Trophoblast cell (in vitro differentiated cells and primary cell): ENCODE results near the gene LRWD1.
"Not testable (repeated sequence)": the region's sequence is repeated elsewhere in the genome, so short reads cannot be mapped to it uniquely, and the experiment has no call there.

ENCODE experiments used
- DNase-seq, 2 donors: peaks; one replicate each; pipeline ENCODE4 v3.0.0-alpha.2; 2016
- H2AFZ ChIP-seq: 2 replicates; pipeline ENCODE4 v1.6.1; 2013; ENCODE audit warnings: low read length, moderate library complexity, mild to moderate bottlenecking; ENCODE audit not compliant: insufficient read depth, poor library complexity
- H2AK5ac ChIP-seq: 2 replicates; pipeline ENCODE4 v1.6.1; 2013; ENCODE audit warnings: mild to moderate bottlenecking, low read length
- H2BK120ac ChIP-seq: 2 replicates; pipeline ENCODE4 v1.6.1; 2013; ENCODE audit warnings: low read length, mild to moderate bottlenecking, moderate library complexity; ENCODE audit not compliant: insufficient read depth, poor library complexity
- H2BK12ac ChIP-seq: 2 replicates; pipeline ENCODE4 v1.6.1; 2013; ENCODE audit warnings: mild to moderate bottlenecking, low read length, moderate library complexity
- H2BK5ac ChIP-seq: 2 replicates; pipeline ENCODE4 v1.6.1; 2013; ENCODE audit warnings: low read length, low read depth, moderate library complexity, mild to moderate bottlenecking; ENCODE audit not compliant: poor library complexity
- H3K14ac ChIP-seq: 2 replicates; pipeline ENCODE4 v1.6.1; 2013; ENCODE audit warnings: mild to moderate bottlenecking, low read length
- H3K18ac ChIP-seq: 2 replicates; pipeline ENCODE4 v1.6.1; 2013; ENCODE audit warnings: mild to moderate bottlenecking, low read length
- H3K23ac ChIP-seq: 2 replicates; pipeline ENCODE4 v1.6.1; 2013; ENCODE audit warnings: low read length
- H3K27ac ChIP-seq: 2 replicates; pipeline ENCODE4 v1.5.1; 2013; ENCODE audit warnings: low read depth, mild to moderate bottlenecking, inconsistent platforms, low read length, moderate library complexity
- H3K27me3 ChIP-seq: 2 replicates; pipeline ENCODE4 v1.6.1; 2013; ENCODE audit warnings: inconsistent platforms, mild to moderate bottlenecking, low read length, moderate library complexity; ENCODE audit not compliant: insufficient read depth
- H3K36me3 ChIP-seq, 2 experiments: 1 replicate in 1 of 2; 2 replicates in 1 of 2; pipeline ENCODE4 v1.6.1; 2013; ENCODE audit warnings: low read length in 2 of 2, mild to moderate bottlenecking in 2 of 2, moderate library complexity in 1 of 2; ENCODE audit not compliant: insufficient read depth in 2 of 2, control insufficient read depth in 1 of 2
- H3K4ac ChIP-seq: 2 replicates; pipeline ENCODE4 v1.6.1; 2013; ENCODE audit warnings: low read depth, mild to moderate bottlenecking, low read length, moderate library complexity
- H3K4me1 ChIP-seq, 2 experiments: 1 replicate in 1 of 2; 2 replicates in 1 of 2; pipeline ENCODE4 v1.6.1; 2013; ENCODE audit warnings: low read length in 2 of 2, mild to moderate bottlenecking in 2 of 2, moderate library complexity in 1 of 2; ENCODE audit not compliant: insufficient read depth in 2 of 2, control insufficient read depth in 1 of 2
- H3K4me2 ChIP-seq: 2 replicates; pipeline ENCODE4 v1.6.1; 2013; ENCODE audit warnings: inconsistent platforms, mild to moderate bottlenecking, low read length, moderate library complexity
- H3K4me3 ChIP-seq: 2 replicates; pipeline ENCODE4 v1.5.1; 2013; ENCODE audit warnings: mild to moderate bottlenecking, low read depth, low read length, inconsistent platforms
- H3K79me1 ChIP-seq: one replicate; pipeline ENCODE4 v1.6.1; 2013; ENCODE audit warnings: low read length
- H3K79me2 ChIP-seq: 2 replicates; pipeline ENCODE4 v1.6.1; 2013; ENCODE audit warnings: low read length, mild to moderate bottlenecking; ENCODE audit not compliant: control insufficient read depth, insufficient read depth, poor library complexity
- H3K9ac ChIP-seq: 2 replicates; pipeline ENCODE4 v1.6.1; 2013; ENCODE audit warnings: mild to moderate bottlenecking, low read length
- H3K9me3 ChIP-seq: 2 replicates; pipeline ENCODE4 v1.6.1; 2013; ENCODE audit warnings: low read depth, mild to moderate bottlenecking, control low read depth, inconsistent platforms, low read length; ENCODE audit not compliant: insufficient read depth
- H4K12ac ChIP-seq: 2 replicates; pipeline ENCODE4 v1.6.1; 2013; ENCODE audit warnings: low read depth, mild to moderate bottlenecking, low read length, moderate library complexity
- H4K8ac ChIP-seq: 2 replicates; pipeline ENCODE4 v1.6.1; 2013; ENCODE audit warnings: low read depth, mild to moderate bottlenecking, low read length, moderate library complexity
- H4K91ac ChIP-seq: one replicate; pipeline ENCODE4 v1.6.1; 2013; ENCODE audit warnings: low read depth, mild to moderate bottlenecking, low read length, moderate library complexity
- WGBS: extraction: QIAGEN DNeasy Blood & Tissue Kit; methylation state at CpG from one replicate; pipeline ENCODE4 v1.1.7; 2013; ENCODE audit warnings: missing lambda C conversion rate; ENCODE audit not compliant: insufficient read length, insufficient coverage; ENCODE audit errors: extremely low coverage; 5-methylcytosine and 5-hydroxymethylcytosine counted together

Gene LRWD1

DNA sequence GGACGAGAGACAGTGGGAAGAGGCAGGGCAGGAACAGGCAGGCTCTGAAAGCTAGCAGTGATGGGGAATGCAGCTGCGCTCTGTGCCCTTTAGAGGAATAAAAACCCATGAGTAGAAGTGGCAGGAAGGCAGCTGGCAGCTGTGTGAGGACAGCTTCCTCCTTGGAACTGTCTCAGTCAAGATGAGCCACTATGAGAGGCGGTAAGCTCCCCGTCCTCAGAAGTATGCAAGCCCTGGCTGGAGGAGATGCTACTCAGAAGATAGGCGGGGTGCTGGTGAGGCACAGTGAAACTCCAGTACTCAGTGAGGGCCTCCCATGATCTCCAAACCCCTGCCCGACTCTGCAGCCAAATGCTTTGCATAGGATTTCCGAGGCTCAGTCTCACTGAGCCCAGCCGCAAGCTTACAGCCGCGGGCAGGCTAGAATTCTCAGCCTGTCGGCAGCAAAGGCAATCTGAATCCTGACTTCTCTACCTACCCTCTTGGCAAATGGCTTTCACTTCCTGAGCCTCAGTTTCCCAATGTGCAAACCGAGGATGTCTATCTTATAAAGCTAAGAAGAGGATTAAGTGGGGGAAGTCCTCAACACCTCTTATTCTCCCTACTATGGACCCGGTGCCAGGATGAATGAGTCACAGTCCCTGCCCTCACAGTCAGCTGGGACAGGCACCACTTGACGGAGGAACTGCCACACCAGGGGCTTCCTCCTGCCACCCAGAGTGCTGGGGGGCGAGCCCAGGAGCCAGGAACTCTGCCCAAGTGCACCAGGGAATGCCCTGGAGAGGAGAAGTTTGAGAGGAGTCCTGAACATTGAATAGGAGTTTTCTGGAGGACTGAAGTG, 50.3 kb downstream of the LRWD1 start:
- not testable (repeated sequence) for H4K8ac ChIP-seq, H3K9ac ChIP-seq, H3K14ac ChIP-seq, H3K4me1 ChIP-seq, H3K9me3 ChIP-seq, H4K12ac ChIP-seq, H3K18ac ChIP-seq, H2AFZ ChIP-seq, H3K4me3 ChIP-seq, H4K91ac ChIP-seq, H3K4me2 ChIP-seq, H2AK5ac ChIP-seq, H3K4ac ChIP-seq, H3K27ac ChIP-seq, H3K23ac ChIP-seq, H3K27me3 ChIP-seq, H3K79me2 ChIP-seq, H2BK120ac ChIP-seq, H3K36me3 ChIP-seq, H2BK12ac ChIP-seq, DNase-seq, H3K79me1 ChIP-seq, H2BK5ac ChIP-seq
- no CpG with 5 or more reads among the region's 15 CpGs for WGBS

DNA sequence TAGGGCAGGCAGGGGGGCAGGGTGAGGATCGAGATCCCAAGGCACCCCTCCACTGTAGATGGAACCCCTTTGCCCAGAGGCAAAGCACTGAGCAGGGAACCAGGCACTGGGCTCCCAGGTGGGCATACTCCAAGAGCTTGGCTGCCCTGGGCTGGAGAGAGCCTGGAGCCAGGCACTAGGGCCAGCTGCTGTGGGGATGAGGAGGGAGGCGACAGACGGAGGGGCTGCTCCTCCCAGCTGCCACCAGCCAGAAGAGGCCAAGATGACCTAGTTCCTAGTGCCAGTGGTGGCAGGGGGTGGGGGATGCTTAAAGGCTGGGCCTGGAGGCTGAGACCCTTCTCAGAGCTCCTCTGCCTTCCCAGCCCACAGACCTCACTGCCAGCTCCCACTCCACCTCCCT, 51.1 kb downstream of the LRWD1 start:
- not testable (repeated sequence) for H2AK5ac ChIP-seq, H3K79me2 ChIP-seq, H3K18ac ChIP-seq, H3K27me3 ChIP-seq, H3K4ac ChIP-seq, H3K23ac ChIP-seq, H3K27ac ChIP-seq, H4K8ac ChIP-seq, H3K36me3 ChIP-seq, H3K14ac ChIP-seq, H3K4me3 ChIP-seq, H3K9me3 ChIP-seq, H4K91ac ChIP-seq, H3K4me2 ChIP-seq, DNase-seq, H3K4me1 ChIP-seq, H2BK5ac ChIP-seq, H2BK120ac ChIP-seq, H2BK12ac ChIP-seq, H3K9ac ChIP-seq, H3K79me1 ChIP-seq, H2AFZ ChIP-seq, H4K12ac ChIP-seq
- WGBS: no CpG with 5 or more reads among the region's 3 CpGs

DNA sequence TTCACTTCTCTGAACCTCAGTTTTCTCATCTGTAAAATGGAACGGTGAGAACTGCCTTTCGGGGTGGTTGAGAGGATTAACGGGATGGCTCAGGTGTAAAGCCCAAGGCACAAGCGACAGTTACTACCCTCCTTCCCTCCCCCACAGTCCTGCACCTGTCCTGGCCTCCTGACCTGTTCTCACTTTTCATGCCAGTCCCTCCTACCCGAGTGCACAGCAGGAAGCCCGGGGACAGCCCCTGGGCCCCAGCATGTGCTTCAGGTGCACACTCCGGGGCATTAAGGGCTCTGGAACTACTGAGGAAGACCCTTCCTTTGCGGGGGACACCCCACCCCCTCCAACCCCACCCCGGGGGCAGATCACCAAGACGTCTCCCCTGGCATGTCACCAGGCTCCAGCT, 52.2 kb downstream of the LRWD1 start:
- H3K27ac ChIP-seq, H3K14ac ChIP-seq, H3K4ac ChIP-seq, H4K12ac ChIP-seq, H2AK5ac ChIP-seq, H4K8ac ChIP-seq, DNase-seq, H4K91ac ChIP-seq, H3K4me2 ChIP-seq, H3K4me1 ChIP-seq, H3K4me3 ChIP-seq, H2BK5ac ChIP-seq, H3K23ac ChIP-seq, H3K36me3 ChIP-seq, H2BK120ac ChIP-seq, H3K9me3 ChIP-seq, H3K18ac ChIP-seq, H3K27me3 ChIP-seq, H3K79me2 ChIP-seq, H2AFZ ChIP-seq, H2BK12ac ChIP-seq, H3K9ac ChIP-seq, H3K79me1 ChIP-seq: not testable (repeated sequence)
- WGBS: no CpG with 5 or more reads among the region's 10 CpGs

DNA sequence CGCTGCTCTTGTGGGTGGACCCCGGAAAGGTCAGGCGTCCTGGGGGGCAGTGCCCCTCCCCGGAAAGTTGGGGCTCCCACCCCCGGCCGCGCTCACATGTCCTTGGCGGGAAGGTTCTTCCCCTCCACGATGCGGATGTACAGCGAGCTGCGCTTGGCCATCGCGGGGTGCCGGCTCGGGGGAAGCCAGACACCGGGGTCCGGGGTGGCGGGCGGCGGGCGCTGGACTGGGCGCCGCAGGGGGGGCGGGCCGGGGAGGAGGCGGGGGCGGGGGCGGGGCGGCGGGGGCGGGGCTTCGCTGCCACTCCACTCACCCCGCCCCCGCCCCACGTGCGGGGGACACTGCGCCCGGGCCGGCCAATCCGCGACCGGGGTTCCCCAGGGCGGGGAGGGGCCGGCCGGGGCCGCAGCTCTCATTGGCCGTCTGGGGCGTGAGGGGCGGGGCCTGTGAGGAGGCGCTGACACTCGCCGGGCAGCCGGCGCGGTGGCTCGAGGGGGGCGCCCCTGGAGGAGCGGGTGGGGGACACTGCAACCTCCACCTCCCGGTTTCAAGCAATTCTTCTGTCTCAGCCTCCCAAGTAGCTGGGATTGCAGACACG, 52.9 kb downstream of the LRWD1 start, which contains the start of gene RASA4B:
Gene RASA4B, minus strand, starts transcription at position 228 of the 598 bp plus-strand sequence. Its CDS starts 67 bp downstream, at position 161.
- not testable (repeated sequence) for H3K27ac ChIP-seq, H3K14ac ChIP-seq, H3K36me3 ChIP-seq, H3K4ac ChIP-seq, H3K23ac ChIP-seq, H2BK5ac ChIP-seq, H2AFZ ChIP-seq, H2AK5ac ChIP-seq, H4K91ac ChIP-seq, H3K79me1 ChIP-seq, H3K18ac ChIP-seq, H3K4me2 ChIP-seq, H2BK120ac ChIP-seq, H4K12ac ChIP-seq, H4K8ac ChIP-seq, H3K9me3 ChIP-seq, H3K4me1 ChIP-seq, H2BK12ac ChIP-seq, H3K79me2 ChIP-seq, H3K27me3 ChIP-seq, H3K4me3 ChIP-seq, H3K9ac ChIP-seq
- peak in 1 of 2 donors; percentile 0 for DNase-seq
- no CpG with 5 or more reads among the region's 61 CpGs for WGBS
